Measurements from ENCODE around the gene BOD1. TPM values are rescaled to one million over a fixed set of nuclear protein-coding genes. Genes with fewer than 3 reads are reported as not detected.

Gene BOD1
- total and polyA plus RNA-seq, 4 donors, result 23.3 to 63.1 (median 35.9) TPM

DNA sequence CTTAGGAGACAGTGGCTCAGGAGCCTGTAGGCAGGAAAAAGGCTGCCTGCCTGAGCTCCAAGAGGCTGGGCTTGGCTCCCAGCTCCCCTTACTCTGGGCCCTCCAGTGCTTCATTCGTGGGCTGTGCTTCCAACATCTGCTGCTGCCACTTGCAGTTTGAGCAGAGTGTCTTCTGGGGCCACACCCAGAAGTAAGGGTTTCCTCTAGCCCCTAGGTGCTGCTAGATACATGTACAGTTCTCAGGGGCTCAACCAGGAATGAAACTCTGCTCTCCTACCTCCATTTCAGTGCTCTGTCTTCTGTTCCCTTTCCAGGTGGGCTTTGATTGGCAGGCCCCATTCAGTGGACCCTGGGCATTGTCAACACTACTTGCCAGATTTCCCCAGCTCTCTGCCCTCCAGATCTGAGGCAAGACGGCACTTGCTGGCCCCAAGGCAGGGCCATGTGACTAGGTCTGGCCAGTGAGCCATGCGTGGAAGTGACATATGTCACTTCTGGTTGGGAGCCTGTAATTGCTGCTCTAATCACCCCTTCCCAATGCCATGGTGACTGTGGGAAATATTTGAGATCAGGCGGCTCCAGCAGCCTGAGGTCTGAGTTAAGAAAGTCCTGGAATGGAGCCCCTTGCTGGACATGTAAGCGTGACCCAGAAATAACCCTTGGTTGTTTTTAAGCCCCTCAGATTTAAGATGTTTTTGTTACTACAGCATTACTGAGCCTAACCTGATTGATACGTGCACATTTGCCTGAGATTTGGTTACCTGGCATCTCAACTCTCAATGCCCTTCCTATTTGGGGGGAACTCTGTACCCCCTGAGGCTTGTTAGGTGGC, 9.4 kb upstream of the BOD1 start:
- WGBS, 2 donors, result 79% methylated on average over 6 of the region's 6 CpGs
- no peak for DNase-seq
- no peak for ATAC-seq (ENCODE audit: insufficient read depth, low FRiP score)
- Histone ChIP-seq H3K9me3 (ENCODE audit: control insufficient read depth in 4 of 4, insufficient read depth in 3 of 4, low read length in 3 of 4) (no peaks in the 10 kb centered on the region), H3K4me3 (no peak overlapping the region), H3K27ac (ENCODE audit: low read depth in 1 of 2, low read length in 1 of 2) (peak overlapping the region in 1 of 2 donors; percentile 7), H3K27me3 (ENCODE audit: control insufficient read depth in 3 of 3, insufficient read depth in 3 of 3, low read length in 2 of 3) (no peaks in the 10 kb centered on the region), H3K9ac (ENCODE audit: insufficient read depth in 1 of 2, low read length in 2 of 2) (no peak overlapping the region), H3K36me3 (ENCODE audit: control insufficient read depth in 4 of 4, insufficient read depth in 4 of 4, low read length in 4 of 4) (no peaks in the 10 kb centered on the region), H3K4me1 (ENCODE audit: control insufficient read depth in 5 of 5, insufficient read depth in 5 of 5, low read length in 5 of 5) (peaks cover 0 to 16% (median 0%) of the 10 kb centered on the region in 5 donors)
- TF ChIP-seq CTCF (IDR thresholded peaks at IDR 0.05; ENCODE audit: control extremely low read depth, extremely low read depth), result no peak

DNA sequence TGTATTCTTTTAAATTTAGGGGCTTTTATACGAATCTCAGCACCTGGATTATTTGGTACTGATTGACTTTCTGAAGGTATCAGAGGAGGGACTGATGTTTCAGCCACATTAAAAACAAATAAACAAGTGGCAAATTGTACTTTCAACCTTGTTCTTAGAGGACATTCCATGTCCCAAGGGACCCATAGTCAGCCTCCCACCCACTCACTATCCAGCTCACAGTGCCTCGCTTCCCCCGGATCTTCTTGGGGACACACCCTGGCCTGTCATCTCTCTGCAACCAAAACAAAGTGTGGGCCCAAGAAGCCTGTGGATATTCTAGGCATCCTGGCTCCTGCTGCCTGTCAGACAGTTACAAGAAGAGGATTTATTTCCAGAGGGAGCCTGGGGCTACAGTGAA, 8.8 kb upstream of the BOD1 start:
- Histone ChIP-seq H3K36me3 (ENCODE audit: control insufficient read depth in 4 of 4, insufficient read depth in 4 of 4, low read length in 4 of 4) (no peaks in the 10 kb centered on the region), H3K9ac (ENCODE audit: insufficient read depth in 1 of 2, low read length in 2 of 2) (no peak overlapping the region), H3K4me3 (no peak overlapping the region), H3K27ac (ENCODE audit: low read depth in 1 of 2, low read length in 1 of 2) (no peak overlapping the region), H3K27me3 (ENCODE audit: control insufficient read depth in 3 of 3, insufficient read depth in 3 of 3, low read length in 2 of 3) (no peaks in the 10 kb centered on the region), H3K4me1 (ENCODE audit: control insufficient read depth in 5 of 5, insufficient read depth in 5 of 5, low read length in 5 of 5) (peaks cover 0 to 9% (median 0%) of the 10 kb centered on the region in 5 donors), H3K9me3 (ENCODE audit: control insufficient read depth in 4 of 4, insufficient read depth in 3 of 4, low read length in 3 of 4) (no peaks in the 10 kb centered on the region)
- DNase-seq (no peak), ATAC-seq (ENCODE audit: insufficient read depth, low FRiP score) (no peak)
- TF ChIP-seq CTCF (IDR thresholded peaks at IDR 0.05; ENCODE audit: control extremely low read depth, extremely low read depth), result no peak
- WGBS, 2 donors, result 85 to 91% methylated on average over 3 of the region's 3 CpGs

GRCh38 chr5:173624282-173624681, 7.8 kb upstream of the BOD1 start:
- Histone ChIP-seq H3K9ac (ENCODE audit: insufficient read depth in 1 of 2, low read length in 2 of 2) (no peak overlapping the region), H3K4me3 (no peak overlapping the region), H3K27ac (ENCODE audit: low read depth in 1 of 2, low read length in 1 of 2) (no peak overlapping the region), H3K36me3 (ENCODE audit: control insufficient read depth in 4 of 4, insufficient read depth in 4 of 4, low read length in 4 of 4) (no peaks in the 10 kb centered on the region), H3K9me3 (ENCODE audit: control insufficient read depth in 4 of 4, insufficient read depth in 3 of 4, low read length in 3 of 4) (no peaks in the 10 kb centered on the region), H3K27me3 (ENCODE audit: control insufficient read depth in 3 of 3, insufficient read depth in 3 of 3, low read length in 2 of 3) (no peaks in the 10 kb centered on the region), H3K4me1 (ENCODE audit: control insufficient read depth in 5 of 5, insufficient read depth in 5 of 5, low read length in 5 of 5) (peaks cover 0 to 9% (median 0%) of the 10 kb centered on the region in 5 donors)
- no peak for TF ChIP-seq CTCF (IDR thresholded peaks at IDR 0.05; ENCODE audit: control extremely low read depth, extremely low read depth)
- ATAC-seq (ENCODE audit: insufficient read depth, low FRiP score) (no peak), DNase-seq (no peak)
- 80 to 92% methylated on average over 5 of the region's 5 CpGs for WGBS, 2 donors

Data from lung (tissue), 12 donors.